Heart left ventricle (tissue), 13 donors: Measurements from ENCODE around the gene SPATS2L.

Experiments
- POLR2A ChIP-seq, 2 donors: fragments of 450-650 bp; IDR thresholded peaks; one replicate each; pipeline ENCODE4 v1.6.1; 2017; ENCODE audit warnings: antibody characterized with exemption in 2 of 2, mild to moderate bottlenecking in 2 of 2, moderate library complexity in 2 of 2
- TF ChIP-seq, protein P1 (sequence below), 12 donors: fragments of 200-600 bp; sonication (generic) in 4 of 12; IDR thresholded peaks; one replicate each; pipeline versions ENCODE4 v1.5.0 to v1.8.0; 2018 to 2022; ENCODE audit warnings: antibody characterized with exemption in 12 of 12, mild to moderate bottlenecking in 5 of 12
- donor health status: ischemic (EF 13 %, LVEDD 7.1; RV severe dilation, severe dysfunction).
- donor health status: DM: no; HTN: yes; CAD: no.
- donor health status: DM: no; HTN: no; CAD: no.
- donor health status: ischemic (EF 25% LVEDD 6.9; RV normal size, moderate dysfunction).
- donor health status: ischemic (EF 25% LVEDD 5.7; RV mildly dilated, moderate dysfunction).
- donor health status: ischemic (EF 35%, LVEDD 5.7; RV mildly dilated, moderate dysfunction).
- donor health status: nonischemic (EF 11% LVEDD 7.7; RV severe dilation, severe dysfunction).
- donor health status: DM: yes; HTN: yes; CAD: no.
- donor health status: PGD.
- donor health status: ischemic (EF 29% LVEDD 5.4; RV normal size, mild dysfunction).
- donor health status: nonischemic (EF 23%, LVEDD 6.1; RV moderate dilation, normal function).

DNA sequence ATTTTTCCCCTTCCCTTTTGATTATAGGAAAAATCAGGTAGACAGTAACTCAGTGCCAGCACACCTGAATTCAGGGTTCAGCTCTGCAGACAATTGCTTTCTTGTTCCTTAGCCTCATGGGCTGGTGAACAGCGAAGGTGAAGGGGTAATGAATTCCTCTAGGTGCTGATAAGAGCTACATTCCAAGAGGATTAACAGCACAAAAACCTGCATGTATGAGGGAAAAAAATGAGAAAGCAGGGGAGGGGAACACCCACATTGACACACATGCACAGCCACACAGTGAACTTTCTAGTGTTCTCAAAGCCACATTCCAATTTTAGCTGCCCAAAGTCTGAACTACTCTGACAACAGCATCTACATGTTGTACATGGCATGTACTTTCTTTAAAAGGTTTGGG is 46.1 kb downstream of the SPATS2L start:
- TF ChIP-seq POLR2A (IDR thresholded peaks at IDR 0.05) = no peak
- TF ChIP-seq, protein P1, sequence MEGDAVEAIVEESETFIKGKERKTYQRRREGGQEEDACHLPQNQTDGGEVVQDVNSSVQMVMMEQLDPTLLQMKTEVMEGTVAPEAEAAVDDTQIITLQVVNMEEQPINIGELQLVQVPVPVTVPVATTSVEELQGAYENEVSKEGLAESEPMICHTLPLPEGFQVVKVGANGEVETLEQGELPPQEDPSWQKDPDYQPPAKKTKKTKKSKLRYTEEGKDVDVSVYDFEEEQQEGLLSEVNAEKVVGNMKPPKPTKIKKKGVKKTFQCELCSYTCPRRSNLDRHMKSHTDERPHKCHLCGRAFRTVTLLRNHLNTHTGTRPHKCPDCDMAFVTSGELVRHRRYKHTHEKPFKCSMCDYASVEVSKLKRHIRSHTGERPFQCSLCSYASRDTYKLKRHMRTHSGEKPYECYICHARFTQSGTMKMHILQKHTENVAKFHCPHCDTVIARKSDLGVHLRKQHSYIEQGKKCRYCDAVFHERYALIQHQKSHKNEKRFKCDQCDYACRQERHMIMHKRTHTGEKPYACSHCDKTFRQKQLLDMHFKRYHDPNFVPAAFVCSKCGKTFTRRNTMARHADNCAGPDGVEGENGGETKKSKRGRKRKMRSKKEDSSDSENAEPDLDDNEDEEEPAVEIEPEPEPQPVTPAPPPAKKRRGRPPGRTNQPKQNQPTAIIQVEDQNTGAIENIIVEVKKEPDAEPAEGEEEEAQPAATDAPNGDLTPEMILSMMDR (IDR thresholded peaks at IDR 0.05) = no peak
